HG02981 (cell line): ENCODE results near the gene H19.

Experiments
- ATAC-seq: cut with Tn5 transposase; IDR thresholded peaks from one replicate; pipeline ENCODE4 v1.9.1; 2021; ENCODE audit warnings: mild to moderate bottlenecking, moderate library complexity; ENCODE audit not compliant: unreplicated experiment

Gene H19

DNA sequence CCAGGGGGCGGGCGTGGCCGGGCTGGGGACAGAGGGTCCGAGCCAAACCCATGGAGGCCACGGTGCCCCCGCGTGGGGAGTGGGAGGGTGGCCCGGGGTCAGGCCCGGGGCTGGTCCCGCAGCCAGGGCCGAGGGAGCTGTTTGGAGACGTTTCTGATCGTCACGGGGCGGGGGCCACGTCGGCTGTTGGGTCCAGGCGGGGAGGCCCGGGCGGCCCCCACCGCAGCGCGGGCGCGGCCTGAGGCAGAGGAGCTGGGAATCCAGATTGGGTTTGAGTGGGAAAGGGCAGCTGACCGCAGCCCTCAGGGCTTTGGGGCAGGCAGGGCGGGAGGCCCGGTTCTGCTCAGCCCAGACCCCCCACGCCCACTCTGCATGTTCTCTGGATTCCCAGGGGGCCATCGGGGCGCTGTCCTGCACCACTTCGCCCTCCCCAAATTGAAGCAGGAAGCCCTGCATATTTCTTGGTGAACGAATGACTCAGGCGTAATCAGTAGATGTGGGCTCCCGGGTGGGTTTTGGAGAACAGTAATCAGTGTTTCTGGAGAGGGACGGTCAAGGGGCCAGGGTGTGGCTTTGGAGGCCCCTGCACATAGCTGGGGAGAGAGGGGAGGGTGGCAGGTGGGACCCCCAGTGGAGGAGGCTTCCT, 49.9 kb downstream of the H19 start:
- ATAC-seq, result peak; percentile 28

DNA sequence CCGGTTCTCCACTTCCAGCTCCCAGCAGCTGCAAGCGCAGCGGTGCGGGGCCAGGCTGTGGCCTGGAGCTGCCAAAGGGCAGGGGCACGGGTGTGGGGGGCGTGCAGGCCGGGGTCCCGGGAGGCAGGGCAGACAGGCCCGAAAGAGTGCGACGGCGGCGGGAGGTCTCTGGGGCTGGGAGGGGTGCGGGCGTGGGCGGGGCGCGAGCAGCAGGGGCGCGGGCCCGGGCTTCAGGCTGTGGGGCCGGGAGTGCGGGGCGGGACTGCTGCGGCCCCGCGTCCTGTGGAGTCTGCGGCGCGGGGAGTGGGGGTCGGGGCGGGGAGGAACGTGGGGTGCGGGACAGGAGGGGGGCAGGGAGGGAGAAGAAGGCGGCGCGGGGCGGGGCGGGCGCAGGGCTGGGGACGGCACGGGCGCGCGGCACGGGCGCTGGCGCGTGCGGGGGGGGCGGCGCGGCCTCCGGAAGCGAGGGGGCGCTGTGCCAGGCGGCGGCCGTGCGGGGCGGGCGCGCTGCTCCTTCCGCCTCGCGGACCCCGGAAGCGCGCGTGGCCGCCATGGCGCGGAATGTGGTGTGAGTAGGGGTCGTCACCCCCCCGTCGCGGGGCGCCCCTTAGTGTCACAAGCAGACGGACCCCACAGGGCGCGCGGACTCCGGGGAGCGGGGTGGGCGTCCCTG, 50.7 kb downstream of the H19 start, which contains the start of gene MRPL23:
TSS of gene MRPL23 (plus strand) at position 521 of the 673 bp plus-strand sequence. CDS start at position 552, 31 bp downstream.
- peak; percentile 69 for ATAC-seq
